ENCODE data around the gene ATP8A2.

The ATP8A2 gene

DNA sequence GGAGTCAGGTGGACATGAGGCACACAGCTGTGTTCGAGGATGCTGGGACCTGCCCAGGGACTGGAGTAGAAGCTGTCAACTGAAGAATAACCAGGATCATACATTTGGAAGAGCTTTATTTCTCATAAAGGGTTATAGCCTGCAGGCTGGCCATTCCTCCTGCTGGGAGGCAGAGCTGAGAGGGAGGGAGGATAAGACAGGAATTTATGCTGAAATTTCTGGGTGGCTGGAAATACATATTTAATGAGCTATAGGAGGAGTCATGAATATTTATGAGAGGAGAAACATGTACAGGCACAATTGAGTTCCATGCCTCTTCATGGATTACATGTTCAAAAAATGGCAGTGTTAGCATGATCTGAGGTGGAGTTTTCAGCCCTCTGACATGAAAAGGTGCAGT lies 528.2 kb downstream of the ATP8A2 start:
- FAIRE-seq = no peak

GRCh38 chr13:25901460-25902376 lies 529.9 kb downstream of the ATP8A2 start:
- no peak for FAIRE-seq

DNA sequence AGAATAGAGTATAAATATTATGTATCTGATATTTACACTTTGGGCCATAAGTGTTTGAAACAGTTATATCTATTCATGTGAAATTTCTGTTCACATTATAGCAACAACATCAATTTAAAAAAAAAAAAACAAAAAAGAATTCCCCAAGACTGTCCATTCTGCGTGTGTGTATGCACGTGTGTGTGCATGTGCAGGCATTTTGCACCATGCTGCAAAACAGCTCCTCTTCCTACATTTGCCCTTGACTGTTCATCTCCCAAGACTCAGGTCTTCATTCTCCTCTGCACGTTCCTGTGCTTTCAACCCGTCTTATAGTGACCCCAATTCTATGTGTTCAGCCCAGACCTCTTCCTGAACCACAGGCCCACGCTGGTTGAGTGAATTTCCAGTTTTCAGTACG lies 530.7 kb downstream of the ATP8A2 start:
- FAIRE-seq = no peak

GRCh38 chr13:25902891-25903341 lies 531.1 kb downstream of the ATP8A2 start:
- no peak for FAIRE-seq

DNA sequence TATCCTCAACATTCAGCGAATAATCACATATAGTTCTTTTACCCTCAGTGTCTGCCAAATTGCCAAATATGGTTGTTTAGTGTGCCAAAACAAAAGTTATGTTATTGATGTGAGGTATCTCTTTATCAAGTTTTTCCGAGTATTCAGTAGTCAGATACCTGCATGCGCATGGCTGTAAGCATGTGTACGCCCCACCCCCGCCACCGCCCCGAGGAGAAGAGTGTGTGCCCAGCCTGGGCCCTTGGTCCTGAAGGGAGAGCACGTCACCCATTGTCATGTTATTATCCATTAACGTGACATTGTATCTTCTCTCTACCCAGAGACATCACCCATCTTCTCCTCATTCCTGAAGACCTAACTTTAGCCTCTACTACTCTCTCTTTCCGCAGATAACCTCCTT lies 533.1 kb downstream of the ATP8A2 start:
- no peak for FAIRE-seq

DNA sequence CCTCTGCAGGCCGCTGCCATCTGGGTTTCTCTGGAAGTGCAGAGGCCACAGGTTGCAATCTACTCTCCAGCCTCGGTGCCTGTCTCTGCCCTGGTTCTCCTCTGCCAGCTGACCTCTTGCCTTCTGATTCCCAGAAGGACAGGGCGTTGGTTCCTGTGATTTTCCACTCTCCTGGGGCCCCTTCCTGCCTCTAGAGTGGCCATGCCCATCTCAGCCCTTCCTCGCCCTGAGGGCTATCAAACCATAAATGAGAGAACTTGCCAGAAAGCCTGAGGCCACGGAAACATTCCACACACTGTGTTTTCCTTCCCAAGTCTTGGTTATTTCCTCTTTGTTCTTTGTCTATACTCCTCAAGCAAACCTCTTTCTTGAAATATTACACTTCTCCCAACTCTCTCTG lies 533.8 kb downstream of the ATP8A2 start:
- FAIRE-seq = no peak

DNA sequence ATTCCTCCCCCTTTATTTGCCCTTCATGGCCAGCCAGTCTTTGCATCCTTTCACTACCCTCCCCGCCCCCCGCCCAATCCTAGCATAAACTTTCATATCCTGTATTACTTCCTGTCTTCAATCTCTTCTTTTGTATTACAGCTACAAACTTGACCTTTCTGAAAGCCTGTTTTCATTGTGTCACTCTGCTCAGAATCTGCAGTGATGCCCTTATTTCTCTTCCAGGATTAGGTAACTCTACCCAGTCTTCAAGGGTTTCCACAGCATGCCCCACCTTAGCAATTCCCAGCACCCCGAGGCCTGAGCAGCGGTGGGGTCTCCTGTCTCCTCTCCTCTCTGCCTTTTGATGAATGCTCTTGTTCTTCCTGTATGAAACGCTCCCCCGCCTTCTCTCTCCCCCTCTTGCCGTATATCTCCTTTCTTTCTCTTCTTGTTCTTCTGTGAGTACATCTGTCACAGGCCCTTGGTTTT lies 534.5 kb downstream of the ATP8A2 start:
- FAIRE-seq = no peak

- no peak for FAIRE-seq
Observed at GRCh38 chr13:25908366-25908765, 536.6 kb downstream of the ATP8A2 start.

GRCh38 chr13:25910243-25910642 lies 538.5 kb downstream of the ATP8A2 start:
- FAIRE-seq = no peak

- no peak for FAIRE-seq
Observed at GRCh38 chr13:25910991-25911419, 539.2 kb downstream of the ATP8A2 start.

- FAIRE-seq = no peak
Observed at GRCh38 chr13:25912961-25913360, 541.2 kb downstream of the ATP8A2 start.

GRCh38 chr13:25915840-25916518 lies 544.2 kb downstream of the ATP8A2 start:
- FAIRE-seq = no peak

- FAIRE-seq = no peak
Observed at GRCh38 chr13:25920277-25920676, 548.5 kb downstream of the ATP8A2 start.

- FAIRE-seq = no peak
Observed at GRCh38 chr13:25920931-25921330, 549.2 kb downstream of the ATP8A2 start.

DNA sequence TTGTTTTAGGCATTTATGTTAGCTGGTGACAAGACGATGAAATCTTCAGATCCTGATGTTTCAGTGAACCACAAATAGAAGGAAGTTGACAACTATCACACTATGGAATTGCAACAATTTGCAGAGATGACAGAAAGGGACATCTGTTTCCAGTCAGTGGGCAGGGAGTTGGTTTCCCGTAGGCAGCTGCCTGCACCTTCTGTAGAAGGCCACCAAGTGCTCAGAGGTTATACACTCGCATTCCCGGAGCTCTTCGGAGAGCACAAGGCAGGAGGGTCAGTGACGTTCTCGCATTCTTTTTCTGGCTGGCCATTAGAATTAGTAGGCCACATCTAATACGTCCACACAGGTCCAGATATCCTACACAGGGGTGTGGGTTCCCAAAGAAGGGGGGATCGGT lies 550.6 kb downstream of the ATP8A2 start:
- no peak for FAIRE-seq

DNA sequence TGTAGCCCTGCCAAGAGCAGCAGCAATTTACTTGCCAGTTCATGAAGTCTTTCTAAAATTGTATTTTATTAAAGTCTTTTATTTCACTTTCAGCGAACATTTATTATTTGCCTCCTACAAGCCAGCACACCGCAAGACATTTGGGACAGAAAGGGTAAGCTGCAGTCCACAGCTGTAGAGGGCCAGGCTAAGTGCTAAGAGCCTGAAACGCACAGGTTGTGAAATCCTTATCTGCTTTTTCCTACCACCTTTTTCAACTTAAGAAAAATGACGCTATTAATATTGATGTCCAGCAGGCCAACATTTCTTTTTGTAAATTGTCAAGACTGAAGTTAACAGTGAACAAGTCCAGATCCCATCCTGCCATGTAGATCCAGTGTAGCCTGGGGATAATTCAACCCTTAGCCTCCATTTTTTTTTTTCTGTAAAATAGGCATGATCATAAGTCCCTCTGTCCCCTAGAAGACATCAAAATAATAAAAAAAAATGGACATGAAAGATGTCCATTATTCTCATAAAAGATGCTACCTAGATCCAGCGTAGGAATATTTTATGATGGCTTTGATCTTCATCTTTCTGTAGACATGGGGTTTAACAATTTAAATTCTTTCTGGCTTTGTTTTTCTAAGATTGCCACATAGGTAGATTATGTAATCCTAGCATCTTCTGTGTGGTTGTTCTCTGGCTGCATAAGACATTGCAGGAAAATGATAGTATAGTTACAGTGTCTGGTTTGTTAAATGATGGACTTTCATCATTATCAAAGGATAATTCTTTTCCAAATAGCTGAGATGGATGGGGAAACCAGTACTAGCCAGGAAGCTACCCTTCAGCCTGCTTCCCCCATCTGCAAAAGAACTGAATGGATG lies 551.7 kb downstream of the ATP8A2 start:
- no peak for FAIRE-seq

DNA sequence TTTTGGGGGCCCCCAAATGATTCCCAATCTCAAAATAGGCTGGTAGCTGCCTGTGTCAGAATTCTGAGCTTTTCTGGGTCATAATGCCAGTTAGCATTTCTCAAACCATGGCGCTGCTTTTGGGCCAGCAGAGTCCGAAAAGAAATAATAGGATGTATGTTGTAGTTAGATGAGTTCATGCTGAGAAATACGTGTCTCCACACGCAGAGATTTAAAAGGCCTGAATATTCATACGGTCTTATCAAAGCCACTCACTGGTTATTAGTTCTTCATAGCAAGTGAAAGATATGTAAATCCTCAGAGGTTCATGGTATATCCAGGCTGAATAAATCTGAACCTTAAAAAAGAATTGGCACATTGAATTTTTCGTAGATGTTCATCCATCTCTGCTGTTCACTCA lies 555.6 kb downstream of the ATP8A2 start:
- FAIRE-seq = no peak

DNA sequence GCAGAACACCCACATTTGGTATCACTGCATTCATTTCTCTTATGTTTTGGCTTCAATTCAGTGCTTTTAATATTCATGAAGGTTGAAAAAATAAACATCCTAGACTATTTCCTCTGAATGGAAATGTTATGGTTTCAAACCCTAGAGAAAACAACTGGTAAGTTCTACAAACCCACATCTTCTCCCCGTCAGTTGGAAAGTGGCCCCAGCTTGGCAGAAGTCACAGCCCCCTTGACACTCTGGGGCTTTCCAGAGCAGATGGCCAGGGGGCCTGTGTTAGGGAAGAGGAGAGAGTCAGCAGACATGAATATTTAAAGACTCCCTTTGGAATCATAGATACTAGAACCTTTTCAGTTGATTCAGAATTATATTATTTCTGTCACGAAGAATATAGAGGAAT lies 556.2 kb downstream of the ATP8A2 start:
- no peak for FAIRE-seq

- FAIRE-seq = no peak
Observed at GRCh38 chr13:25928941-25929505, 557.2 kb downstream of the ATP8A2 start.

DNA sequence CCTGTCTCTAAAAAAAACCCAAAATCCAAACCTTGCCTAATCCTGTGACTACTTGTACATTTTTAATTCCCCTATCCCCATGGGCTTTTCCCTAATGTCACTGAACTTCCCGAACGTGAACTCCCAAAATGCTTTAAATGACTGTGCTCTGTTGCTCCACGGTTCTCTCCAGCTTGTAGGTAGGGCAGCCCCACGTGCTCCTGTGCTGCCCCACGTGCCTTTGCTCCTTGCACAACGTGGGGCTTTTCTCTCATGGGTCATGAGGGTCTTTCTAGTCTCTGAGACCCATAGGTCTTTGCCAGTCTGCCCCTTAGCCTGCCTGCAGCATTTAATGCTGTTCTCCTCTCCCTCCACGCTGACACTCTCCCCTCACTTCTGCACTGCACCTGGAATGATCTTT lies 558.0 kb downstream of the ATP8A2 start:
- FAIRE-seq = no peak

GRCh38 chr13:25930653-25931052 lies 558.9 kb downstream of the ATP8A2 start:
- no peak for FAIRE-seq

GRCh38 chr13:25932365-25932764 lies 560.6 kb downstream of the ATP8A2 start:
- no peak for FAIRE-seq

DNA sequence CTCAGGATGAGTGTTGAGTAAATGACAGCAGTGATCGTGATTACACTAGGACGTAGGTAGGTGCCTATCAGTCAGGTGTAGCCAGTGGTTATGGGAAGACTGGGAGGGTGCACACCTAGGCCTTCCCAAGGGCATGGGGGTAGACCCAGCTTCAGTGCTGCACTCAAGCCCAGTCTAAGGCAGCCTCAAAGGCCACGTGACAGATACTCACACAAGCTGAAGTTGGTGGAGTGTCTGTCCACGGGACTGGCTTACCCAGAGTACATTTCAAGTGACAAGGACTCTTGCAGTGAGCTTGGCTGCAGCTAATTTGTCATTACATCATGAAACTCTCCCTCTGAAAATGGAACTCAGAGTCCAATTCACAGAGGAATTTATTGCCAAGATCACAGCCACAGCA lies 561.7 kb downstream of the ATP8A2 start:
- FAIRE-seq = no peak

Data from G401.6 (cell line).